Measurements from ENCODE around the gene FAM114A2. TPM values are rescaled to one million over a fixed set of nuclear protein-coding genes. Genes with fewer than 3 reads are reported as not detected.

The FAM114A2 gene
- total RNA-seq, 4 donors from 2014 or later: 12.2 to 19.0 (median 18.3) TPM

DNA sequence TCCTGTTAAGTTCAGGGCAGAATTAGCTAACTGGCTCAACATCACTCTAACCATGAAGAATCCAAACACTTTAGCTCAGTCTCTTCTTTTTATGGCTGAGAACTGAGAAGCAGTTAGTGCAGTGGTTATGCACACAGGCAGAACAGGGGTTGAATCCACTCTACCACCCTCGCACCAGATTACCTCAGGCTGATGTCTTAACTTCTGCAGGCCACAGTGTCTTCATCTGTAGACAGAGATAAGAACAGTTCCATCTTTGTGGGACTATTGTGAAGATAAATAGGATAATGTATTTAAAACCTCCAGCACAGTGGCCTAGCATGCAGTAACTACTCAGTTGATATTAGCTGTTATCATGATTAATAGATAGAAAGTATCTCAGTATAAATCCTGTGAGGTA lies 54.8 kb downstream of the FAM114A2 start:
- in situ Hi-C loops (cut with MboI; ENCODE audit: low sequenced_read_pairs in 4 of 4): no loop called here

GRCh38 chr5:153981905-153982605 lies 56.7 kb downstream of the FAM114A2 start:
- ATAC-seq (no peak), DNase-seq (no peak)
- intact Hi-C loops (cut with DNase I; ENCODE audit: low total_unique reads): no loop called here
- Histone ChIP-seq H3K9me3 (no peaks in the 10 kb centered on the region), H3K4me1 (no peaks in the 10 kb centered on the region), H3K36me3 (no peaks in the 10 kb centered on the region), H3K27ac (no peak overlapping the region), H3K4me3 (no peak overlapping the region), H3K27me3 (no peaks in the 10 kb centered on the region)
- in situ Hi-C loops (cut with MboI; ENCODE audit: low sequenced_read_pairs in 4 of 4): no loop called here
- TF ChIP-seq POLR2A (IDR thresholded peaks at IDR 0.05) (no peak), CTCF (IDR thresholded peaks at IDR 0.05 in 4 of 5, conservative IDR thresholded peaks at IDR 0.05 in 1 of 5) (no peak)

More for the DNA sequence above, 54.8 kb downstream of the FAM114A2 start:
- H3K4me1 ChIP-seq: no peaks in the 10 kb centered on the region
- H3K36me3 ChIP-seq: no peaks in the 10 kb centered on the region
- ATAC-seq: no peak
- no peaks in the 10 kb centered on the region for H3K27me3 ChIP-seq
- H3K4me3 ChIP-seq: no peak overlapping the region
- intact Hi-C loops (cut with DNase I; ENCODE audit: low total_unique reads): no loop called here
- H3K9me3 ChIP-seq: no peaks in the 10 kb centered on the region
- H3K27ac ChIP-seq: no peak overlapping the region
- no peak for DNase-seq
- TF ChIP-seq POLR2A (IDR thresholded peaks at IDR 0.05): no peak
- no peak for TF ChIP-seq CTCF (IDR thresholded peaks at IDR 0.05 in 4 of 5, conservative IDR thresholded peaks at IDR 0.05 in 1 of 5)

- TF ChIP-seq CTCF (IDR thresholded peaks at IDR 0.05 in 4 of 5, conservative IDR thresholded peaks at IDR 0.05 in 1 of 5): no peak
- no peak for TF ChIP-seq POLR2A (IDR thresholded peaks at IDR 0.05)
- no peak overlapping the region for H3K4me3 ChIP-seq
- no peaks in the 10 kb centered on the region for H3K36me3 ChIP-seq
- no peaks in the 10 kb centered on the region for H3K4me1 ChIP-seq
- no peaks in the 10 kb centered on the region for H3K27me3 ChIP-seq
- H3K9me3 ChIP-seq: no peaks in the 10 kb centered on the region
- in situ Hi-C loops (cut with MboI; ENCODE audit: low sequenced_read_pairs in 4 of 4): no loop called here
- intact Hi-C loops (cut with DNase I; ENCODE audit: low total_unique reads): loop anchor here (10.0 kb wide), 1 partner anchor 426 kb away; no protein-coding TSS in a partner anchor
- H3K27ac ChIP-seq: no peak overlapping the region
- no peak for DNase-seq
- no peak for ATAC-seq
Measured at GRCh38 chr5:153979028-153979783, 59.5 kb downstream of the FAM114A2 start.

DNA sequence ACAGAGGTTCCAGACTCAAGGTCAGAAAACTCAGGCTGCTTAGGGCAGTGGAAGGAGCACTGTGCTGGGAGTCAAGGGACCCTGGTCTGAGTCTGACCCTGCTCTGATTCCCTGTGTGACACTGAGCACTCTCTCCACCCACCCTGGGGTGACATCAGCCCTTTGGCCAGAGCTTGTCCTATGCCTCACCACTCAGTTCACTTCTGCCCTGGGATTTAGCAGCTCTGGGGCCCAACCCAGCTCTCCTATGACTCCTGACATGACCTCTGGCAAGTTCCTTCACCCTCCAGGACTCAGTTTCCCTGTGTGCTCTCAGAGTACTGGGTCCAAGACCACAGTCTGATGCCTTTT lies 63.9 kb downstream of the FAM114A2 start:
- in situ Hi-C loops (cut with MboI; ENCODE audit: low sequenced_read_pairs in 4 of 4) (loop anchor here in 3 of 4 donors (25.0 kb wide), 4 partner anchors 462 to 1437 kb away; partner anchors contain the start of gene GRIA1 (in 1 of the 3)), intact Hi-C loops (cut with DNase I; ENCODE audit: low total_unique reads) (loop anchor here (5.0 to 10.0 kb wide), 2 partner anchors 213 to 430 kb away; no protein-coding TSS in a partner anchor)
- H3K9me3 ChIP-seq: no peaks in the 10 kb centered on the region
- H3K27me3 ChIP-seq: no peaks in the 10 kb centered on the region
- no peak overlapping the region for H3K27ac ChIP-seq
- H3K4me1 ChIP-seq: no peaks in the 10 kb centered on the region
- H3K36me3 ChIP-seq: no peaks in the 10 kb centered on the region
- DNase-seq (no peak), ATAC-seq (no peak)
- H3K4me3 ChIP-seq: no peak overlapping the region
- TF ChIP-seq CTCF (IDR thresholded peaks at IDR 0.05 in 4 of 5, conservative IDR thresholded peaks at IDR 0.05 in 1 of 5): no peak
- no peak for TF ChIP-seq POLR2A (IDR thresholded peaks at IDR 0.05)

All from gastrocnemius medialis (tissue), 4 donors.